K562 (cell line): ENCODE measurements around the gene FAM149B1. TPM values are rescaled to one million over a fixed set of nuclear protein-coding genes. Genes with fewer than 3 reads are reported as not detected.

Experiments used
- CBX2 ChIP-seq: fragments of 200-600 bp; sonication (generic); IDR thresholded peaks from one replicate; pipeline ENCODE4 v1.6.1; 2012; ENCODE audit warnings: mild to moderate bottlenecking, low read length, inconsistent platforms; ENCODE audit not compliant: insufficient read depth, poor library complexity, severe bottlenecking
- EZH2 ChIP-seq: IDR thresholded peaks from 2 replicates; pipeline ENCODE4 v1.6.1; 2012; ENCODE audit warnings: low read depth, mild to moderate bottlenecking, inconsistent platforms, low read length, borderline replicate concordance
- GABPB2 ChIP-seq: fragments of 250-450 bp; sonication (Bioruptor Pico); conservative IDR thresholded peaks from 2 replicates; pipeline ENCODE4 v1.5.1; 2021; ENCODE audit warnings: mild to moderate bottlenecking
- LCOR ChIP-seq: sonication (generic); formaldehyde crosslinking; IDR thresholded peaks from 2 replicates; pipeline ENCODE4 v1.8.0; 2022; ENCODE audit warnings: mild to moderate bottlenecking, missing genetic modification reagents
- MEF2A ChIP-seq: IDR thresholded peaks from 2 replicates; pipeline ENCODE4 v1.6.1; 2011; ENCODE audit warnings: low read depth, mild to moderate bottlenecking, low read length, moderate library complexity; ENCODE audit not compliant: control insufficient read depth
- PYGO2 ChIP-seq: fragments of 450-650 bp; IDR thresholded peaks from 2 replicates; pipeline ENCODE4 v1.6.1; 2016; ENCODE audit warnings: mild to moderate bottlenecking, missing genetic modification characterization, moderate library complexity, missing compliant biosample characterization
- SIRT6 ChIP-seq: IDR thresholded peaks from one replicate; pipeline ENCODE4 v1.6.1; 2012; ENCODE audit warnings: low read depth, mild to moderate bottlenecking, control low read depth, inconsistent platforms, low read length, moderate library complexity
- TAF15 ChIP-seq: fragments of 200-400 bp; formaldehyde crosslinking; IDR thresholded peaks from 2 replicates; pipeline ENCODE4 v1.6.1; 2017; ENCODE audit warnings: mild to moderate bottlenecking, low read depth, low read length, moderate library complexity
- U2AF1 ChIP-seq: fragments of 200-400 bp; formaldehyde crosslinking; optimal IDR thresholded peaks from 2 replicates; pipeline ENCODE3; 2017; ENCODE audit warnings: mild to moderate bottlenecking, low read depth, low read length, moderate library complexity
- ZNF277 ChIP-seq: fragments of 250-450 bp; sonication (Bioruptor Pico); IDR thresholded peaks from 2 replicates; pipeline ENCODE4 v1.8.0; 2022; ENCODE audit warnings: inconsistent platforms, mild to moderate bottlenecking, moderate library complexity, borderline replicate concordance
- ZNF407 ChIP-seq: fragments of 450-650 bp; IDR thresholded peaks from 2 replicates; pipeline ENCODE4 v1.6.1; 2016; ENCODE audit warnings: low read depth
- ZNF431 ChIP-seq: sonication (generic); formaldehyde crosslinking; IDR thresholded peaks from 2 replicates; pipeline ENCODE4 v1.8.0; 2022; ENCODE audit warnings: mild to moderate bottlenecking, missing genetic modification reagents
- ZNF444 ChIP-seq: fragments of 250-450 bp; sonication (Bioruptor Pico); IDR thresholded peaks from 2 replicates; pipeline ENCODE4 v1.4.0; 2020; ENCODE audit warnings: mild to moderate bottlenecking, moderate library complexity
- ZNF830 ChIP-seq: fragments of 250-450 bp; sonication (Bioruptor Pico); IDR thresholded peaks from 2 replicates; pipeline ENCODE4 v1.5.0; 2021; ENCODE audit warnings: mild to moderate bottlenecking
- polyA plus RNA-seq, 8 experiments: library from polyadenylated mRNA; depleted of rRNA in 4 of 8; stranded (reverse) in 5 of 8; unstranded in 3 of 8; fragments of >200 nt; fragmentation: Nextera tagmentation in 2 of 8; fragmentation: Illumina TruSeq in 1 of 8; extraction: Ambion mirVana in 2 of 8; extraction: Trizol in 1 of 8; gene quantifications; 2 replicates each; pipeline versions ENCODE4 v1.2.1 to v1.2.3, GENCODE V29; 2011 to 2014; ENCODE audit warnings: inconsistent platforms in 1 of 8, missing spikeins in 1 of 8
- total RNA-seq, 7 experiments: library from RNA; depleted of rRNA in 6 of 7; stranded (reverse); fragments of >200 nt in 6 of 7; fragmentation: Illumina TruSeq in 2 of 7; extraction: Trizol in 2 of 7; gene quantifications; 2 replicates each; pipeline versions ENCODE4 v1.2.1 to v1.2.3, GENCODE V29; 2011 to 2021; ENCODE audit warnings: low replicate concordance in 1 of 7

The FAM149B1 gene
- total and polyA plus RNA-seq, 9 of the 15 experiments (the other 6 are each of a cell fraction or from before 2014, with no cell fraction given), result 4.2 to 18.5 (median 9.3) TPM

DNA sequence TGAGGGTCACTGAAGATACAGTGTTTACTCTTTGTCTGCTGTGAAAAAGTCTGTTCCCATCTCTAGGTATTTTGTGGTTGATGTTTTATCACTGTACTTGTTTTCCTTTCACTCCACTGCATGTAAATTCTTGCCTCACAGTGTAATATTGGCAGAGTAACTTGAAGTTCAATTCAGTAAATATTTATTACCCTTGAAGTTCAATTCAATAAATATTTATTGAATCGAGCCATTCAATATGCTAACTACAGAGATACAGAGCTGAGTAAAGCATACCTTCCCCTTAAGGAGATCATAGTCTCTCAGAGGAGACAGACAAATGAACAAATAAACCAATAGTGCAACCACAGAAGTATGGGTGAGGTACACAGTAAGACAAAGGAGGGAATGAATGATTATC lies 48.5 kb upstream of the FAM149B1 start (continued):
- TF ChIP-seq ZNF407 (no peak), ZNF444 (CRISPR knock-in tag) (no peak), LCOR (CRISPR knock-in tag) (no peak), U2AF1 (no peak), GABPB2 (CRISPR knock-in tag) (no peak), TAF15 (no peak), SIRT6 (no peak), ZNF277 (CRISPR knock-in tag) (no peak), EZH2 (no peak), PYGO2 (no peak), ZNF830 (CRISPR knock-in tag) (no peak), CBX2 (no peak), ZNF431 (no peak), MEF2A (no peak)
